ENCODE results near the gene RNF157.
A peak's percentile ranks its signal among the peaks of the same experiment; 100 is the strongest.

Gene RNF157

GRCh38 chr17:76176701-76177574 lies 63.4 kb downstream of the RNF157 start:
- Histone ChIP-seq H3K36me3 (ENCODE audit: control insufficient read depth in 5 of 5, insufficient read depth in 5 of 5, low read length in 5 of 5) (no peaks in the 10 kb centered on the region), H3K9ac (ENCODE audit: low read length in 5 of 5) (no peak overlapping the region), H3K4me1 (ENCODE audit: control insufficient read depth in 5 of 5, insufficient read depth in 5 of 5, low read length in 5 of 5) (peaks cover 0 to 3% (median 1%) of the 10 kb centered on the region in 5 donors), H3K4me3 (ENCODE audit: low read depth in 1 of 5, low read length in 5 of 5) (no peak overlapping the region), H3K9me3 (ENCODE audit: control insufficient read depth in 5 of 5, low read length in 5 of 5) (no peaks in the 10 kb centered on the region), H3K27me3 (ENCODE audit: control insufficient read depth in 5 of 5, insufficient read depth in 4 of 5, low read length in 5 of 5) (no peaks in the 10 kb centered on the region), H3K27ac (ENCODE audit: low read depth, low read length) (no peak overlapping the region)

- Histone ChIP-seq H3K4me3 (ENCODE audit: low read depth in 1 of 5, low read length in 5 of 5) (no peak overlapping the region), H3K4me1 (ENCODE audit: control insufficient read depth in 5 of 5, insufficient read depth in 5 of 5, low read length in 5 of 5) (peaks cover 0 to 3% (median 0%) of the 10 kb centered on the region in 5 donors), H3K27ac (ENCODE audit: low read depth, low read length) (no peak overlapping the region), H3K36me3 (ENCODE audit: control insufficient read depth in 5 of 5, insufficient read depth in 5 of 5, low read length in 5 of 5) (no peaks in the 10 kb centered on the region), H3K27me3 (ENCODE audit: control insufficient read depth in 5 of 5, insufficient read depth in 4 of 5, low read length in 5 of 5) (no peaks in the 10 kb centered on the region), H3K9me3 (ENCODE audit: control insufficient read depth in 5 of 5, low read length in 5 of 5) (no peaks in the 10 kb centered on the region), H3K9ac (ENCODE audit: low read length in 5 of 5) (peak overlapping the region in 1 of 5 donors; percentile 14)
Measured at GRCh38 chr17:76174037-76174436, 66.3 kb downstream of the RNF157 start.

- Histone ChIP-seq H3K27ac (ENCODE audit: low read depth, low read length) (no peak overlapping the region), H3K9me3 (ENCODE audit: control insufficient read depth in 5 of 5, low read length in 5 of 5) (no peaks in the 10 kb centered on the region), H3K27me3 (ENCODE audit: control insufficient read depth in 5 of 5, insufficient read depth in 4 of 5, low read length in 5 of 5) (no peaks in the 10 kb centered on the region)
Measured at GRCh38 chr17:76173474-76173873, 66.8 kb downstream of the RNF157 start.

GRCh38 chr17:76171706-76172105 lies 68.6 kb downstream of the RNF157 start:
- no peak overlapping the region for H3K9ac ChIP-seq (ENCODE audit: low read length in 5 of 5)

More at GRCh38 chr17:76173474-76173873, 66.8 kb downstream of the RNF157 start:
- Histone ChIP-seq H3K36me3 (ENCODE audit: control insufficient read depth in 5 of 5, insufficient read depth in 5 of 5, low read length in 5 of 5) (no peaks in the 10 kb centered on the region), H3K4me3 (ENCODE audit: low read depth in 1 of 5, low read length in 5 of 5) (no peak overlapping the region), H3K4me1 (ENCODE audit: control insufficient read depth in 5 of 5, insufficient read depth in 5 of 5, low read length in 5 of 5) (peaks cover 0 to 3% (median 0%) of the 10 kb centered on the region in 5 donors), H3K9ac (ENCODE audit: low read length in 5 of 5) (peak overlapping the region in 1 of 5 donors; percentile 14)

GRCh38 chr17:76170114-76170513 lies 70.2 kb downstream of the RNF157 start:
- H3K27ac ChIP-seq (ENCODE audit: low read depth, low read length) = no peak overlapping the region
- peaks cover 0 to 3% (median 0%) of the 10 kb centered on the region in 5 donors for H3K4me1 ChIP-seq (ENCODE audit: control insufficient read depth in 5 of 5, insufficient read depth in 5 of 5, low read length in 5 of 5)
- H3K9me3 ChIP-seq (ENCODE audit: control insufficient read depth in 5 of 5, low read length in 5 of 5) = no peaks in the 10 kb centered on the region
- no peak overlapping the region for H3K9ac ChIP-seq (ENCODE audit: low read length in 5 of 5)
- peaks cover 0 to 6% (median 0%) of the 10 kb centered on the region in 5 donors for H3K36me3 ChIP-seq (ENCODE audit: control insufficient read depth in 5 of 5, insufficient read depth in 5 of 5, low read length in 5 of 5)
- no peaks in the 10 kb centered on the region for H3K27me3 ChIP-seq (ENCODE audit: control insufficient read depth in 5 of 5, insufficient read depth in 4 of 5, low read length in 5 of 5)
- no peak overlapping the region for H3K4me3 ChIP-seq (ENCODE audit: low read depth in 1 of 5, low read length in 5 of 5)

More at GRCh38 chr17:76171706-76172105, 68.6 kb downstream of the RNF157 start:
- Histone ChIP-seq H3K36me3 (ENCODE audit: control insufficient read depth in 5 of 5, insufficient read depth in 5 of 5, low read length in 5 of 5) (peaks cover 0 to 2% (median 0%) of the 10 kb centered on the region in 5 donors), H3K27ac (ENCODE audit: low read depth, low read length) (no peak overlapping the region), H3K4me1 (ENCODE audit: control insufficient read depth in 5 of 5, insufficient read depth in 5 of 5, low read length in 5 of 5) (peaks cover 0 to 3% (median 0%) of the 10 kb centered on the region in 5 donors), H3K27me3 (ENCODE audit: control insufficient read depth in 5 of 5, insufficient read depth in 4 of 5, low read length in 5 of 5) (no peaks in the 10 kb centered on the region), H3K4me3 (ENCODE audit: low read depth in 1 of 5, low read length in 5 of 5) (no peak overlapping the region), H3K9me3 (ENCODE audit: control insufficient read depth in 5 of 5, low read length in 5 of 5) (no peaks in the 10 kb centered on the region)

- Histone ChIP-seq H3K4me3 (ENCODE audit: low read depth in 1 of 5, low read length in 5 of 5) (no peak overlapping the region), H3K27ac (ENCODE audit: low read depth, low read length) (no peak overlapping the region), H3K4me1 (ENCODE audit: control insufficient read depth in 5 of 5, insufficient read depth in 5 of 5, low read length in 5 of 5) (no peaks in the 10 kb centered on the region), H3K9ac (ENCODE audit: low read length in 5 of 5) (no peak overlapping the region), H3K27me3 (ENCODE audit: control insufficient read depth in 5 of 5, insufficient read depth in 4 of 5, low read length in 5 of 5) (no peaks in the 10 kb centered on the region), H3K9me3 (ENCODE audit: control insufficient read depth in 5 of 5, low read length in 5 of 5) (no peaks in the 10 kb centered on the region), H3K36me3 (ENCODE audit: control insufficient read depth in 5 of 5, insufficient read depth in 5 of 5, low read length in 5 of 5) (peaks cover 0 to 9% (median 3%) of the 10 kb centered on the region in 5 donors)
Measured at GRCh38 chr17:76166906-76167305, 73.4 kb downstream of the RNF157 start.

GRCh38 chr17:76166168-76166567 lies 74.1 kb downstream of the RNF157 start:
- Histone ChIP-seq H3K36me3 (ENCODE audit: control insufficient read depth in 5 of 5, insufficient read depth in 5 of 5, low read length in 5 of 5) (peaks cover 2 to 16% (median 6%) of the 10 kb centered on the region in 5 donors), H3K9me3 (ENCODE audit: control insufficient read depth in 5 of 5, low read length in 5 of 5) (no peaks in the 10 kb centered on the region), H3K4me1 (ENCODE audit: control insufficient read depth in 5 of 5, insufficient read depth in 5 of 5, low read length in 5 of 5) (no peaks in the 10 kb centered on the region), H3K4me3 (ENCODE audit: low read depth in 1 of 5, low read length in 5 of 5) (no peak overlapping the region), H3K27me3 (ENCODE audit: control insufficient read depth in 5 of 5, insufficient read depth in 4 of 5, low read length in 5 of 5) (no peaks in the 10 kb centered on the region), H3K27ac (ENCODE audit: low read depth, low read length) (no peak overlapping the region), H3K9ac (ENCODE audit: low read length in 5 of 5) (no peak overlapping the region)

- H3K9ac ChIP-seq (ENCODE audit: low read length in 5 of 5) = no peak overlapping the region
- H3K27ac ChIP-seq (ENCODE audit: low read depth, low read length) = no peak overlapping the region
Measured at GRCh38 chr17:76164331-76164730, 76.0 kb downstream of the RNF157 start.

GRCh38 chr17:76163919-76164318 lies 76.4 kb downstream of the RNF157 start:
- Histone ChIP-seq H3K4me1 (ENCODE audit: control insufficient read depth in 5 of 5, insufficient read depth in 5 of 5, low read length in 5 of 5) (no peaks in the 10 kb centered on the region), H3K9me3 (ENCODE audit: control insufficient read depth in 5 of 5, low read length in 5 of 5) (no peaks in the 10 kb centered on the region), H3K27me3 (ENCODE audit: control insufficient read depth in 5 of 5, insufficient read depth in 4 of 5, low read length in 5 of 5) (no peaks in the 10 kb centered on the region), H3K36me3 (ENCODE audit: control insufficient read depth in 5 of 5, insufficient read depth in 5 of 5, low read length in 5 of 5) (peaks cover 2 to 24% (median 9%) of the 10 kb centered on the region in 5 donors), H3K27ac (ENCODE audit: low read depth, low read length) (no peak overlapping the region), H3K4me3 (ENCODE audit: low read depth in 1 of 5, low read length in 5 of 5) (no peak overlapping the region), H3K9ac (ENCODE audit: low read length in 5 of 5) (no peak overlapping the region)

More at GRCh38 chr17:76164331-76164730, 76.0 kb downstream of the RNF157 start:
- H3K27me3 ChIP-seq (ENCODE audit: control insufficient read depth in 5 of 5, insufficient read depth in 4 of 5, low read length in 5 of 5) = no peaks in the 10 kb centered on the region
- peaks cover 2 to 20% (median 6%) of the 10 kb centered on the region in 5 donors for H3K36me3 ChIP-seq (ENCODE audit: control insufficient read depth in 5 of 5, insufficient read depth in 5 of 5, low read length in 5 of 5)
- H3K4me3 ChIP-seq (ENCODE audit: low read depth in 1 of 5, low read length in 5 of 5) = no peak overlapping the region
- H3K9me3 ChIP-seq (ENCODE audit: control insufficient read depth in 5 of 5, low read length in 5 of 5) = no peaks in the 10 kb centered on the region
- no peaks in the 10 kb centered on the region for H3K4me1 ChIP-seq (ENCODE audit: control insufficient read depth in 5 of 5, insufficient read depth in 5 of 5, low read length in 5 of 5)

GRCh38 chr17:76161619-76162266 lies 78.5 kb downstream of the RNF157 start:
- no peaks in the 10 kb centered on the region for H3K9me3 ChIP-seq (ENCODE audit: control insufficient read depth in 5 of 5, low read length in 5 of 5)
- peaks cover 2 to 41% (median 17%) of the 10 kb centered on the region in 5 donors for H3K36me3 ChIP-seq (ENCODE audit: control insufficient read depth in 5 of 5, insufficient read depth in 5 of 5, low read length in 5 of 5)
- H3K9ac ChIP-seq (ENCODE audit: low read length in 5 of 5) = no peak overlapping the region
- H3K27me3 ChIP-seq (ENCODE audit: control insufficient read depth in 5 of 5, insufficient read depth in 4 of 5, low read length in 5 of 5) = no peaks in the 10 kb centered on the region
- no peaks in the 10 kb centered on the region for H3K4me1 ChIP-seq (ENCODE audit: control insufficient read depth in 5 of 5, insufficient read depth in 5 of 5, low read length in 5 of 5)
- no peak overlapping the region for H3K27ac ChIP-seq (ENCODE audit: low read depth, low read length)
- no peak overlapping the region for H3K4me3 ChIP-seq (ENCODE audit: low read depth in 1 of 5, low read length in 5 of 5)
